Esophagus muscularis mucosa (tissue), 3 donors: ENCODE results near the gene GSN.

Source experiments
- CTCF ChIP-seq, 3 experiments: fragments of 200-600 bp in 2 of 3; fragments of 450-650 bp in 1 of 3; sonication (generic) in 2 of 3; IDR thresholded peaks; one replicate each; pipeline ENCODE4 v1.5.1; 2017 to 2019; ENCODE audit warnings: antibody characterized with exemption in 3 of 3, mild to moderate bottlenecking in 2 of 3, moderate library complexity in 1 of 3
- POLR2AphosphoS5 ChIP-seq, 2 donors: sonication (generic); formaldehyde crosslinking; IDR thresholded peaks; one replicate each; pipeline ENCODE4 v1.6.1; 2017; ENCODE audit warnings: antibody characterized with exemption in 2 of 2

GRCh38 chr9:121227862-121228261 lies 40.1 kb upstream of the GSN start:
- TF ChIP-seq CTCF (IDR thresholded peaks at IDR 0.05) (no peak), POLR2AphosphoS5 (IDR thresholded peaks at IDR 0.05) (no peak)
